NT2/D1 (cell line): ENCODE measurements around the gene PLIN4.
"Not testable (repeated sequence)": the region's sequence is repeated elsewhere in the genome, so short reads cannot be mapped to it uniquely, and the experiment has no call there.

Source experiments
- DNase-seq: peaks from one replicate; pipeline ENCODE4 v3.0.0-alpha.2; 2011; ENCODE audit warnings: low read depth, low spot score
- H3K27me3 ChIP-seq: 2 replicates; pipeline ENCODE4 v1.6.0; 2011; ENCODE audit warnings: mild to moderate bottlenecking; ENCODE audit not compliant: insufficient read length, insufficient read depth
- H3K36me3 ChIP-seq: 2 replicates; pipeline ENCODE4 v1.6.1; 2011; ENCODE audit warnings: mild to moderate bottlenecking, low read length, mixed read lengths; ENCODE audit not compliant: insufficient read depth, insufficient read length
- H3K4me1 ChIP-seq: 2 replicates; pipeline ENCODE4 v1.5.1; 2011; ENCODE audit not compliant: insufficient read depth, insufficient read length
- H3K4me3 ChIP-seq: 2 replicates; pipeline ENCODE4 v1.5.1; 2011; ENCODE audit warnings: low read depth; ENCODE audit not compliant: insufficient read length
- H3K9ac ChIP-seq: 2 replicates; pipeline ENCODE4 v1.6.0; 2011; ENCODE audit warnings: low read depth; ENCODE audit not compliant: insufficient read length
- H3K9me3 ChIP-seq: 2 replicates; pipeline ENCODE4 v1.5.1; 2011; ENCODE audit warnings: mild to moderate bottlenecking, low read length; ENCODE audit not compliant: insufficient read depth
- SUZ12 ChIP-seq: IDR thresholded peaks from 2 replicates; pipeline ENCODE4 v1.6.1; 2011; ENCODE audit not compliant: insufficient read length, insufficient read depth; ENCODE audit errors: extremely low read depth
- YY1 ChIP-seq: IDR thresholded peaks from 2 replicates; pipeline ENCODE4 v1.6.1; 2011; ENCODE audit not compliant: insufficient read length, insufficient read depth
- ZNF274 ChIP-seq: IDR thresholded peaks from 2 replicates; pipeline ENCODE4 v1.6.1; 2011; ENCODE audit warnings: mild to moderate bottlenecking, low read depth, low read length

The PLIN4 gene

DNA sequence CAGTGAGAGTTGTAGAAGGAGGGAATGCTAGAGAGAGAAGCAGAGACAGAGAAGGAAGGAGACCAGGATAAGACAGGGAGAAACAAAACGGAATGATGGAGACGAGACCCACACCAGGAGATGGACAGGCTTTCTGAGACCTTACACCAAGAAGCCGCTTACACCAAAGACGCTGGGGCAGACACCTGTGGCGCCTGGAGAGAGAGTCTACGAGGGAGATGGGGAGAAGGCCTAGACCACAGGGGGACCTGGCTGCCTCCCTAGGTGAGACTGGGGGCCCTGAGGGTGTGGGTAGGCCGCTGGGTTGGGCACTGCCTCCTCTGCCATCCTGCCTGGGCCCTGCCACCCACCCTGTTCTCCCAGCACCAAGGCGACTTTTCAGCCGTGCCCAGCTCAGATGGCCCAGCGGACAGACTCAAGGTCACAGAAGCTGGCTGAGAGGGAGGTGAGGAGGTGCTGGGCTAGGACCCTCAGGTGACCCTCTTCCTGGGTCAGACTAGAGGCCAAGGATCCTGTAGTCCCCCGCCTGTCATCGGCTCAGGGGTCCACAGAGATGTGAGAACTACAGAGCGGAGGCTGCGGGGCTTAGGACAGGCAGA, 11.7 kb upstream of the PLIN4 start:
- no peak overlapping the region for H3K4me3 ChIP-seq
- no peak for TF ChIP-seq ZNF274
- TF ChIP-seq YY1, result no peak
- TF ChIP-seq SUZ12, result no peak
- H3K4me1 ChIP-seq, result peaks cover 4% of the 10 kb centered on the region
- no peaks in the 10 kb centered on the region for H3K36me3 ChIP-seq
- H3K9me3 ChIP-seq, result no peaks in the 10 kb centered on the region
- no peak overlapping the region for H3K9ac ChIP-seq
- no peak for DNase-seq
- H3K27me3 ChIP-seq, result peaks cover 6% of the 10 kb centered on the region

DNA sequence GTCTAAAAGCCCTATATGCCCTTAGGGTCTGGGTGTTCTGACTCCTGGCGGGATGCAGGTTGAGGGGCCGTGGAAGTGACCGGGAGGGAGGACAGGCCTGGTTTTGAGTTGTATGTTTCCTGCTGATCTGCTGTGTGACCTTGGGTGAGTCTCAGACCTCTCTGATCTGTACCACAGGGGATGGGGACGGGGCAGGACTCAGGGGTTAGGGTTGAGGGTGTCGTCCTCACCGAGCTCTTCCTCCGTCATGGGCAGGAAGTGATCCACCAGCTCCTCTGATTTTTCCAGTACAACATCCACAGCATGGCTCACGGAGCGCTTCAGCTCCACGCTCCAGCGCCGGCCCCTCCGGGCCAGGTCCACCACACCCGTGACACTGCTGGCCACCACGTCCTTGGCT, 10.6 kb upstream of the PLIN4 start:
- H3K4me1 ChIP-seq, result no peaks in the 10 kb centered on the region
- no peaks in the 10 kb centered on the region for H3K27me3 ChIP-seq
- H3K4me3 ChIP-seq, result no peak overlapping the region
- H3K9ac ChIP-seq, result no peak overlapping the region
- H3K36me3 ChIP-seq, result no peaks in the 10 kb centered on the region
- no peak for DNase-seq
- TF ChIP-seq SUZ12, result no peak
- TF ChIP-seq YY1, result no peak
- TF ChIP-seq ZNF274, result no peak
- H3K9me3 ChIP-seq, result no peaks in the 10 kb centered on the region

DNA sequence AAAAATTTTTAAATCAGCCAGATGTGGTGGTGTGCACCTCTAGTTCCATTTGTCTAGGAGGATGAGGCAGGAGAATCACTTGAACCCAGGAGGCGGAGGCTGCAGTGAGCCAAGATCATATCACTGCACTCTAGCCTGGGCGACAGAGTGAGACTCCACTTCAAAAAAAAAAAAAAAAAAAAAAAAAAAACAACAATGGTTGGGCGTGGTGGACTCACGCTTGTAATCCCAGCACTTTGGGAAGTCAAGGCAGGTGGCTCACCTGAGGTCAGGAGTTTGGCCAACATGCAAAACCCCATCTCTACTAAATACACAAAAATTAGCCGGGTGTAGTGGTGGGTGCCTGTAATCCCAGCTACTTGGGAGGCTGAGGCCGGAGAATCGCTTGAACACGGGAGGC, 9.1 kb upstream of the PLIN4 start:
- not testable (repeated sequence) for DNase-seq, H3K9ac ChIP-seq, H3K9me3 ChIP-seq

DNA sequence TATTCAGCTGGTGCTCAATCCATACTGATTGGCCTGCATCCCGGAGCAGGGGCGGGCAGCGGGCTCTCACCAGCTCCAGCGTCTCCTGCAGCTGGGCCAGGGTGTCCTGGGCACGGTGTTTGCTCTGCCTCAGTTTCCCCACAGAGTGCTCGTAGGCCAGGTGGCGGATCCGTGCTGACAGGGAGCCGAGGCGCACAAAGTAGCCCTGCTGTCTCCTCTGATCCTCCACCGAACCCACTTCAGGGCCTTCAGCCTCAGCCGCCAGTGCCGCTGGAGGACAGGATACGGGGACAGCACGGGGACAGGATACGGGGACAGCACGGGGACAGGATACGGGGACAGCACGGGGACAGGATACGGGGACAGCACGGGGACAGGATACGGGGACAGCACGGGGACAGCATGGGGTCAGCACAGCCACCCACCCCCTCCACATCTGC, 7.3 kb upstream of the PLIN4 start:
- H3K9me3 ChIP-seq, result no peaks in the 10 kb centered on the region
- H3K4me3 ChIP-seq, result no peak overlapping the region
- peaks cover 11% of the 10 kb centered on the region for H3K27me3 ChIP-seq
- DNase-seq, result no peak
- no peaks in the 10 kb centered on the region for H3K36me3 ChIP-seq
- peaks cover 6% of the 10 kb centered on the region for H3K4me1 ChIP-seq
- no peak overlapping the region for H3K9ac ChIP-seq
- TF ChIP-seq YY1 (no peak), ZNF274 (no peak), SUZ12 (no peak)

More for the DNA sequence above, 9.1 kb upstream of the PLIN4 start:
- H3K4me3 ChIP-seq, H3K27me3 ChIP-seq, H3K4me1 ChIP-seq, H3K36me3 ChIP-seq: not testable (repeated sequence)

DNA sequence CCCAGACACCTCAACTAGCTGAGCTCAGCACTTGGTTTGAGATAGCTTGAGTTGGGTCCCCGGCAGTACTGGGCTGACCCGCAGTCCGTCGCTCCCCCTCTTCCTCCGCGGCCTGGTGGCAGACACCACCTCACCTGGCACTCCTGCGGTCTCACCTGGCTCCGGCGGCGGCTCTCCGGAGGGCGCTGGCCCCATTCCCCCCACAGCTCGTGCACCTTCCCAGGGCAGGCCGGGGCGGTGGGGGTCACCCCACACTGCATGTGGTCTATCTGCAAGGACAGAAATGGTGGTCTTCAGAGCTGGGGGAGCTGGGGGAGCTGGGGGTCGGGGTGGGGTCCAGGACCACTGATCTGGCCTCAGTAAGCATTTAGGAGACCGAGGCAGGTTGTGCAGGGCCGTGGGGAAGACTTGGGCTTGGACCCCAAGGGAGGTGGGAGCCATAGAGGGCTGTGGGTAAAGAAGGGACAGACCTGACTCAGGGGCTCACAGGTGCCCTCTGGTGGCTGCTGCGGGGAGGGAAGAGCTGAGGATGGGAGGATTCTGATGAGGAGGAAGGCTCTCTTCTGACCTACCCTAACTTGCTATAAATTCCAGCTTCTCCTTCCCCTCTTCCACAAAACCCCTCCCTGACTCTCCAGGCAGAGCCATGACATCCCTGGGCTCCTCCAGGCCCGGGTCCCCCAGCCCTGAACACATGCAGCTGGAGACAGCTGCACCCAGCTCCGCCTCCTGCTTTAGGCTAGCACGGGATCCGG, 6.7 kb upstream of the PLIN4 start:
- H3K9ac ChIP-seq, result no peak overlapping the region
- peaks cover 6% of the 10 kb centered on the region for H3K4me1 ChIP-seq
- H3K36me3 ChIP-seq, result no peaks in the 10 kb centered on the region
- H3K27me3 ChIP-seq, result peaks cover 11% of the 10 kb centered on the region
- peak; percentile 35 for DNase-seq
- H3K4me3 ChIP-seq, result no peak overlapping the region
- H3K9me3 ChIP-seq, result no peaks in the 10 kb centered on the region
- TF ChIP-seq SUZ12 (no peak), ZNF274 (no peak), YY1 (no peak)

DNA sequence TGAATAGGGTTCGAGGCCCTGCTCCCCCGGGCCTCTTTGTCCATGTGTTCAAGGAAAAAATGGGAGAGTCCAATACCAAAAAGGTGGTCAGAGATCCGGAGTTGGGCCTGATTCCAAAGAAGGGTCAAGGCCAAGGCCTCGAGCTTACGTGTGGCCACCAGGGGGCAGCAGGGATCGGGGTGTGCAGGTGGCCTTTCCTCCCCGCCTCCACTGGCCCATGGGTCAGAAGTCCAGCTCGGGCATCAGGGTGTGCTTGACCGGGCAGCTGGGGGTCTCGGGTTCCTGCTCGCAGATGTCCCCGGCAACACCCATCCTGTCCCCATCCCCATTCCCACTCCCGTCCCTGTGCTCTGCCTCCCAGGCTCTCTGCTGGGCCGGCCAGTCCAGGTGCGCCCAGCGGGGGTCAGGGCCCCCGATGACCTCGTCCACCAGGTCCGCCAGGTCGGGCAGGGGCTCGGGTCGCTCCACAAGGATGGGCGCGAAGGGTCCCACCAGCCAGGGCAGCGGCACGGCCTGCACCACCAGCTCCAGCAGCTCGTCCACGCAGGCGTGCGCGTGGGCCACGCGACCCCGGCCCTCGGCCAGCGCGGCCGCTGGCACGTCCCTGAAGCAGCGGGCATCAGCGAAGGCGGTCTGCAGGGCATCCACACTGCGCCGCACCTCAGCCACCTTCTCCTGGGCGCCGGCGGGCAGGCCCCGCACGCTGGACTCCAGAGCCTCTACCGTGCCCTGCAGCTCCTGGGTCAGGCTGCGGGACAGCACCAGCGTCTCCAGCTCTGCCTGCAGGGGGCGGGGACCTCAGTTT, 5.2 kb upstream of the PLIN4 start:
- no peak overlapping the region for H3K4me3 ChIP-seq

DNA sequence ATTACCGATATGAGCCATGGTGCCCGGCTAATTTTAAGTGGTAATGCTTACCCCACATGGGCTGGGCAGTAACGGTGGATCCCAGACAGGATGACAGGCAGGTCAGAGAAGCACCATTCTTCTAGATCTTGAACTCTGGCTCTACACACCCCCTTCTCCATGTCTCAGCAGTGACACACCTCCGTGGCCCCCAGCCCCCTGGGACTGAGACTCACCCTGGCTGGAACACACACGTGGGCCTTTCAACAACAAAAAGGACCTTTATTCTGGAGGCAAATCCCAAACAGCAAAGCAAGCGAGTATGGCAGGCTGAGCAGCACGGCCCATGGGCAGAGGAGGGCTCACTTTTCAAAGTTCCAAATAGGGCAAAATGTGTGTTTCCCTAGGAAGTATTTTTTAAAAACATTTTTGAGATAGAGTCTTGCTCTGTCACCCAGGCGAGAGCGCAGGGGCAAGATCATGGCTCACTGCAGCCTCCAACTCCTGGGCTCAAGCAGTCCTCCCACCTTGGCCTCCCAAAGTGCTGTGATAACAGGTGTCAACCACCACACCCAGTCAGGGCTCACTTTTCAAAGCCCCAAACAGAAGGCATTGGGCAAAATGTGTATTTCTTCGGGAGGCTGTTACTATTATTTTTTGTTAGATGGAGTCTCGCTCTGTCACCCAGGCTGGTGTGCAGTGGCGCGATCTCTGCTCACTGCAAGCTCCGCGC, 4.2 kb upstream of the PLIN4 start:
- DNase-seq, result no peak
- H3K9me3 ChIP-seq, result no peaks in the 10 kb centered on the region
- peaks cover 23% of the 10 kb centered on the region for H3K27me3 ChIP-seq
- no peak overlapping the region for H3K9ac ChIP-seq
- no peak overlapping the region for H3K4me3 ChIP-seq
- no peaks in the 10 kb centered on the region for H3K36me3 ChIP-seq
- TF ChIP-seq YY1 (no peak), SUZ12 (no peak), ZNF274 (no peak)
- peaks cover 6% of the 10 kb centered on the region for H3K4me1 ChIP-seq

More for the DNA sequence above, 5.2 kb upstream of the PLIN4 start:
- peaks cover 6% of the 10 kb centered on the region for H3K4me1 ChIP-seq
- H3K9ac ChIP-seq, result peak overlapping the region; percentile 28
- H3K27me3 ChIP-seq, result peaks cover 22% of the 10 kb centered on the region
- H3K36me3 ChIP-seq, result no peaks in the 10 kb centered on the region
- peak; percentile 39 for DNase-seq
- H3K9me3 ChIP-seq, result no peaks in the 10 kb centered on the region
- TF ChIP-seq ZNF274 (no peak), SUZ12 (no peak), YY1 (no peak)
